T-helper 1 cell (primary cell): ENCODE data around the gene CD8B2.
A peak's percentile ranks its signal among the peaks of the same experiment; 100 is the strongest.
"Not testable (repeated sequence)": the region's sequence is repeated elsewhere in the genome, so short reads cannot be mapped to it uniquely, and the experiment has no call there.

Source experiments
- DNase-seq, 5 donors: peaks; one replicate each; pipeline ENCODE4 v3.0.0-alpha.2; 2012 to 2020

Gene CD8B2

DNA sequence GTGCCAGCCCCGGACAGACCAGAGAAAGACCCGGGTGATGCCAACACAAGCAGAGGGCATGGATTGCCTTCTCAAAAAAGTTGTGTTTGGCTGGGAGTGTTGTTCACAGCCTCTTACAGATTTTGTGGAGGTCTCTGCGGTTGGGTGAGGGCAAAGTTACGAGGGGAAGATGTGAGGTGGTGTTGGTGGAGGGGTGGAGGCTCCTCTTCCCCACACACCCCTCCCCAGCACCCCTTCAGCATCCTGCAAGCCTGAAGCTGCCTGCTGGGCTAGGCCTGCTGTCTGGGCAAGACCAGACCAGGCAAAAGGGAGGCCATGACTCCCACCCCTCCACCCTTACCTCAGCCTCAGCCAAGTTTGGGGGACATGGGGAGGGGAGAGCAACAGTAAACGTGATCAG, 26.2 kb downstream of the CD8B2 start:
- DNase-seq = not testable (repeated sequence)

DNA sequence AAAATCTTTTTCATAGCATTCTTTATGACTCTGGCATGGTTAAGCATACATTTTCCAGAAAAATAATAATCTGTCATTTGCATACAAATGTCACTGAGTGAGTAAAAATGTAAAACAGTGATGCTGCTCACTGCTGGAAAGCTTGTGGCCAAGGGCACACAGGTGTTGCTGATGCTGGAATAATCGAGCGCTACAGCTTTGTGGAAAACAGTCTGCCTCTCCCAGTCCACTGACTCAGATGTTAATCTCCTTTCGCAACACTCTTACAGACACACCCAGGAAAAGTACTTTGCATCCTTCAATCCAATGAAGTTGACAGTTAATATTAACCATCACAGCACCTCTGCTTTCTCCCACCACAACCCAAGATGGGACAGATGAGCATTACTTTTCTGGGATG, 27.7 kb downstream of the CD8B2 start:
- DNase-seq = not testable (repeated sequence)

DNA sequence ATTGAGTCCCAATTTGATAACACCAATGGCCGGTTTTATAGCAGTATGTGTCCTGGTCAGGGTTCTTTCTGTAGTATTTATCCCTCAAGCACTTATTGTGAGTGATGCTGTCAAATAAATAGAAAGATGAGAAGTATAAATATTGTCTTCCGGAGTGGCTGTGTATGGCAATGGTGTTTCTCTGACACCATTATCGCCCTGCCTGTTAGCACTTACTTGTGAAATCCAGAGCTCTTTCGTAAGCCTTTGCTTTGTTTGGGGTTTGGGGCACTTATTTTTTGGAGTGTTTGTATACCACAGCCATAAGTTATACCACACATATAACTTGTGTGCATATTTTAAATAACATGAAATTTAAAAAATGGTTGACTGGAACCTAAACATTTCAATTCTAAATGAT, 29.3 kb downstream of the CD8B2 start:
- DNase-seq = no peak

DNA sequence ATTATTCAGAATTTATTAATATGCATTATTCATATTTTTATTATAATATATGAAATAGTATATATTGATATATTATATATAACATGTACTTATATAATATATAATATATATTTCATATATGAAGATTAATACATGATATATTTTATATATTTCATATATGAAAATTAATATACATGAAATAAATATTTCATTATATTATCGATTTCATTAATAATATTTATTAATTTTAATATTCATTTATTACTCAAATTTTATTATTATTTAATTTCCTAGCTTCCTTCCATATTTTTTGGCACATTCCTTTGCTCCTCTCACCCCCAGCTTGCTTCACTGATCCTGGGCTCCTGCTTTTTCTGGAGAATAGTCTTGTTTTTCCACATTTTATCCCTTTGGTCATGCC, 29.7 kb downstream of the CD8B2 start:
- no peak for DNase-seq

DNA sequence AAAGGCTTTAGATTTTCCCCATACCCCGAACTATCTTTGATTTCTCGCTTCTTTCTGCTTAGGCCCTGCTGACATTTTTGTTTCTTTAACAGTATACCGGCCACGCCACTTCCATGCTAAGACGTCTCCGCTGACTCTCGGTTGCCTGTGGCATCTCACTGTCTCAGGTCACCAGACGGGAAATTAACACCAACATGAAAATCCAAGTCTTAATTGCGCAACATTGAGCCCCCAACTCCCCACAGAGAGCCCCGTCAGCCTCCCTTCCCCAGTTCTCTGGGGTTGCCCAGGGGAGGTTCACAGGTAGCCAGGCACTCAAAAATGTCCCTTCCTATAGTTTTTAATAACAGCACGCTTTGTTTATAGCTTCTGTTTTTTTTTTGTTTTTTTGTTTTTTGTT, 30.2 kb downstream of the CD8B2 start:
- DNase-seq = no peak

DNA sequence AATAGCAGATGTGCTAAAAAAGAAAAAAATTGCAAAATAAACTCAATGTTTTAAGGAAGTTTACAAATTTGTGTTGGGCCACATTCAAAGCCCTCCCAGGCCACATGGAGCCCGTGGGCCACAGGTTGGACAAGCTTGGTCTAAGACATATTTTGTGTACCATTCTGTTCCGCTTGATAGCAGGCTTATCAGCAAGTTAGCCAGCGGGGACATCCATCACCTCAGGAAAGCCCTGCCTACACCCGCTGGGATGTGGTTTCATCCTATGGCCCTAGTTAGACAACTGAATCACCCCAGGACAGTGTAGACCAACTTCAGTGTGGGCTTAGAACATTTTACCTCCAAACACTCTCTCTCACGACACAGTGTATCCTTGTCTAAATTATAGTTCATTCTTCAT, 32.6 kb downstream of the CD8B2 start:
- DNase-seq = no peak

DNA sequence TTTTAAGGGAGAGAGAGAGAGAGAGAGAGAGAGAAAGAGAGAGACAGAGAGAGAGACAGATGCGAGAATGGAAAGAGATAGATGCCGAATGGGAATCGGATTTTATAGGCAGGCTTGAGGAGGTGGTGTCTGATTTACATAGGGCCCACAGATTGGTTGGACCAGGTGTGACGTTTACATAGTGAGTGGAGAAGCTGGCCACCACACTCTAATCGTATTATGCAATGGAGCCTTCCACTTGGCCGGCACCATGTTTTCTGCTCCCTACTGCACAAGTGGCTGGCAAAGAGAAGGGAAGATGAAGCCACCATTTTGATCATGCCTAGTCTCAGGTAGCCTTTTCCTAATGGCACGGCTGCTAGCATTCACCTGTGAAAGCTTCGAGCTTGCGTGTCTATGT, 33.9 kb downstream of the CD8B2 start:
- no peak for DNase-seq

DNA sequence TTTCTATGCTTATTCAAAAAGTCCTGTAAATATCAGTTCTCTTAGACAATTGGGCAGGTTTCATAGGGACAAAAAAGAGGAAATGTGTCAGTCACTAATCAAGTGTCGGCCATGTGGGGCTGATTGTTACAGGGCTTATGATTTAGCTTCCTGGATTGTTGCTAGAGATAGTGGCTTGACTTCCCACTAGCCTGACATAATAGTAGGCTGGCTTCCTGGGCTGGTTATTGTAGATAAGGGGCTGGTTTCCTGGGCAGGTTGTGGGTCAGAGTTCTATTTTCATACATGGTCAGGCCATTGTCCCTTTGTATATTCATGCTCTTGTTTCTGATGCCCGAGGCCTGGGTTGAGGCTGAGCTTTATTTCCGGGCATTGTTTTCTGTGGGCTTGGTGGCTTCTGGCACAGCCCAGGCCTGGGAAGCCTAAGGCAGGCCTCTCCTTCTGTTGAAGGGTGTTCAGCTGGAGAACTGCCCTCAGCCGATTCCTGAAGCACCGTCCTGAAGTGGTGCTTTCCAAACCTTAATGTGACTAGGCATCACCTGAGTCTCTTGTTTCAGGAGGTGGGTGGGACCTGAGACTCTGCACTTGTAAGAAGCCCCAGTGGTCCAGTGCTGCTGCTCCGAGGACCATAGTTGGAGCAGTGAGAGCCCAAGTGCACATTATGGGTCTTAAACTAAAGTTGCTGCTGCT, 37.0 kb downstream of the CD8B2 start:
- DNase-seq = no peak

DNA sequence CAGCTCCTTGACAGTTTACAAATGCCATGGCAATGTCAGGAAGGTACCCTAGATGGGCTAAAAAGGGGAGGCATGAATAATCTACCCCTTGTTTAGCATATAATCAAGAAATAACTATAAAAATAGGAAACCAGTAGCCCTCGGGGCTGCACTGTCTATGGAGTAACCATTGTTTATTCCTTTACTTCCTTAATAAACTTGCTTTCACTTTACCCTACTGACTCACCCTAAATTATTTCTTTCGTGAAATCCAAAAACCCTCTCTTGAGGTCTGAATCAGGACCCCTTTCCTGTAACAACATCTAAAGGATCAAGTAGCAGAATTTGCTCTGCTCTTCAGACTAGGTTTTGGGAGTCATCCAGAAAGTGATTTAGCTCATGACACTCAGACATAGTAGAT, 43.7 kb downstream of the CD8B2 start:
- DNase-seq = no peak

DNA sequence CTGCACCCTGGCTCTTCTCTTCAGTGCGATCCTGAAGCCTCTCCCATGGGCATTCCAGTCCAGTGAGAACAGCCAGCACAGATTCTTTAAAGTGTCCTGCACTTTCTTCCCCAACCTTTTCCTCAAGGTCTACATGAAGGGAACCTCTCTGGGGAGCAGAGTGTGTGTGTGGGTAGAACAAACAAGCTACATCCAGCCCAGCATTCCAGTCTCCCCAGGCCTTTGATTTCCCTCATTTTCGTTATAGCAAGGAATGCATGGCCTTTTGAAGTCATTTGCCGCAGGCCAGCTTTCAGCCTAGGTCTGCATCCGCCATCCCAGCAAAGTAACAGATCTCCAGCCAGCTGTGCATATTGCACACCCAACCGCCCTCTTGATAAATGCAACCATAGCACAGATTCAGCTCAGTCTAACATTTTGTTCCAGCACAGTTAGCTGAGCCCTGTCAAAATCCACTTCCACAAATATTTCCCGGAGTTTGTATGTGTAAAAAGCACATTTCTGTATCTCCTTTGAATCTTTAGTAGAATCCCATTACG, 44.6 kb downstream of the CD8B2 start:
- DNase-seq = no peak

DNA sequence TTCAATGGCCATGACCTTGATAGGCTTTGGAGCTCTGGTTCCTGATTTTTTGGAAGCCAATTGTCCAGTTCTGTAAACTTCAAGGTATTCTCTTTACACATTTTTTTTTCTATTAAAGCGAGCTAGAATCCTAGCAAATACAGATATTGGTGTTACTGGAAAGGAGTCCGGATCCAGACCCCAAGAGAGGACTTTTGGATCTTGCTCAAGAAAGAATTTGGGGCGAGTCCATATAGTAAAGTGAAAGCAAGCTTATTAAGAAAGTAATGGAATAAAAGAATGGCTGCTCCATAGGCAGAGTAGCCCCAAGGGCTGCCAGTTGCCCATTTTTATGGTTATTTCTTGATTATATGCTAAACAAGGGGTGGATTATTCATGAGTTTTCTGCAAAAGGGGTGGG, 45.1 kb downstream of the CD8B2 start:
- no peak for DNase-seq

DNA sequence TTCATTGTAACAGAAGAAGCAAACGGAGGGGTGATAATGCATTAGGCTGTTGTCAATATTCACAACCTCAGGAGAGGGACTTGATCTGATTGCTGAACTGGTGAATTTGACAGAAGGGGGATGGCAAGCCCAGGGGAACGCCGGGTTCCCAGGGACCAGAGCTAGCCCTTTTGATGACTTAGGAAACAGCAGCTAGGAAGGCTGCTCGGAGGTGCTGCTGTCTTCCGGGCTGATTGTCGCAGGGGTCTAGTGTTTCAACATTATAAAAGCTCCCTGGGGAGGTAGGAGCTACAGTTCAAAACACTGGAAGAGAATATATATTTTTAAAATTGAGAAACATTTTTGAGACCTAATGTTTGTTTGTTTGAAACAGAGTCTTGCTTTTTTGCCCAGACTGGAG, 47.3 kb downstream of the CD8B2 start:
- DNase-seq = no peak

DNA sequence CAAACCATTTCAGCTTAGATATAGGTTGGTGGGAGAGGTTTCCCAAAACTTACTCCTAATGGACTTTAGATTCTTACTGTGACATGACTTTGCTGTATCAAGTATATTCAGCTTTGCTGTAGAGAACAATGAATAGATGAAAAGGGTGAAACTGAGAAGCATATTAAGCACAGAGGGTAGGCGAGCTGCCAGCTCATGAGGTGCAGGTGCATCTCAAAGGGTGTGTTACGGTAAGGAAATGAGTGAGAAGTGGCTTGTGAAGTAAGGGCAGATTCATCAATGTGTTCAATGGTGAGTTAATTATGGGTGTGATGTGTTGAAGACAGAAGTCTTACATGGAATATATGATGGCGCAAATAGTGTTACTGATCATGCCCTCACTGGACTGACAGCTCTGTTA, 49.3 kb downstream of the CD8B2 start:
- DNase-seq = no peak

DNA sequence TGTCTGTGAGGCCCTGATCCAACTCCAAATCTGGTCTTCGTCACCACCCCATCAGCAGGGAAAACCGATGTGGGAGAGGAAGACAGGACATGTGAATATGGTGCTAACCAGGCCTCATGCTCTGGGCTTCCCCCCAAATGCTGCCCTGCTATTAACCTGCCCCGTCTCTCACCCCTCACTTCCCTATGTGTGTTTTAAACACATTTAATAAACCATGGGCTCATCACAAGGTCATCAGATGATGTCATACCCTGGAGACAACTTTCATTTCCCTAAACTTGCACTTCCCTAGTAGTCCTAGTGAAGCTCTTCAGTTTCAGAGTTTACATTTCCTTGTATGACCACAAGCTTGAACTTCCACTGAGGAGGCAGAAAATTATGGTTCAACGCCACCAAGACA, 49.9 kb downstream of the CD8B2 start:
- DNase-seq = no peak

DNA sequence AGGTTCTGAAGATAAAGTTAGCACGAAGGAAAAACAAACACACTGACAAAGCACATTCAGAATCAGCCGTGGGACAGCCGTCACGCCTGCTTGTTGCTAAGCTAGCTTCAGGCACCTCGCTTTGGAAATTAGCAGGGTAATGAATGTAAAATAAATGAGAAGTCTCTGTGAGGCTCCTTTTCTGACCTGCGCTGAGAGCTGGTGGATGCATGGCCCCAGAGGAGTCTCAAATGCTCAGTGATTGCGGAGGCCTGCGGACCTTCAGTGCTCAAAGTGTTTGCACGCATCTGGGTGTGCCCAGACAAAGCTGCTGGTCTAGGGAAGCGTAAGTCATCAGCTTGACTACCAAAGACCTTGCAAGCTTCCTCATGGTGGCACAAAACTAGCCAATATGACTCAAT, 50.6 kb downstream of the CD8B2 start:
- DNase-seq = no peak

DNA sequence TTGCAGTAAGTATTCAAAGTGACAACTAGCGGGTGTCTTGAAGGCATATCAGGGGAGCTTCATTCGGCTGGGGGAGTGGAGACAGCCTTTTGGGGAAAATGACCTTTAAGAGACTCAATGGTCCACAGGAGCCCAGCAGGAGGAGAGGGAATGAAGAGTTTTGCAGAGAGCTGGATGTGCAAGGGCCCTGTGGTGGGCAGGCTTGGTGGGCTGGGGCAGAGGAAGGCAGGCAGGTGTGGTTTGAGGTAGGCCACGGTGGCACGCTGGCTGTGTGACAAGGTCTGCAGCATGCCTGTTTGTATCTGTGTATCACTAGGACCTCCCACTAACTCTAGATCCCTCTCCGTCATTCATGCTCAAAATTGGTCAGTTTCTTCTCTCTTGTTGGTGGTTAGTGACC, 53.7 kb downstream of the CD8B2 start:
- DNase-seq = no peak

DNA sequence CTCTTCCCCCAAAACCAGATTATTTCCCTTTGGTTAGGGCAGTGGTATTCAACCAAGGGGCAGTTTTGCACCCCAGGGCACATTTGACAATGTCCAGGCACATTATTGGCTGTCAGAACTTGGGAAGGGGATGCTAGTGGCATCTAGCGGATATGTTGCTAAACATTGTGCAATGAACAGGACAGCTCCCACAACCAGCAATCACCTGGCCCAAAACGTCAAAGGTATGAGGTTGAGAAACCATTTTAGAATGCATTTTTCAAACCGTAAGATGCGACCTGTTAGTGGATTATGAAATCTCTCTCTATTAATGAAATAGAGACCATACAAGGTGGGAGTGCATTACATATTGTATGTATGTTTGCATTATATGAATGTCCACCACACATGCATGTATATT, 54.2 kb downstream of the CD8B2 start:
- DNase-seq = no peak

DNA sequence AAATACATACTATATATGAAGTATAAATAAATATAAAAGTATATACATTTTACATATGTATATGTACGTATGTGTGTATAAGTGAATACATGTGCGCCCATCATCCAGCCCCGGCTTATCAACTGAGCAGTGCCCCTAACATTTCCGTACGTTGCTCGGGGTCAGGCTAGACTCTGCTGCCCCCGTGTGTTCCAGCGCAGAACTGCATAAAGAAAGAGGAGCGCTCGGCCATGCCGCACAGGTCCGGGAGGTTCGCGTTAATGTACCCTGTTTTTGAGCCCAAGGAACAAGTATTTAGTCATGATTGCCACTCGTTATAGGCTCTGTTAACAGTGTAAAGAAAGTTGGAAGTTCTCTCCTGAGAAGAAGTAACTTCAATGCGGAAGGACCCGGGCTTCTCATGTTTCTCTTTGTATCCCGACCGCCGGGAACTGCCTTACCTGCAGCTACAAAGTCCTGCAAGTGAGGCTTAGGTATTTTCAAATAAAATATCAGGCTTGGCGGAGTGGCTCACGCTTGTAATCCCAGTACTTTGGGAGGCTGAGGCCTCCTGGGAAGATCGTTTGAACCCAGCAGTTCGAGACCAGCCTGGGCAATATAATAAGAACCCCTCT, 55.7 kb downstream of the CD8B2 start:
- DNase-seq = peak; percentile 25 to 67 (median 48)

DNA sequence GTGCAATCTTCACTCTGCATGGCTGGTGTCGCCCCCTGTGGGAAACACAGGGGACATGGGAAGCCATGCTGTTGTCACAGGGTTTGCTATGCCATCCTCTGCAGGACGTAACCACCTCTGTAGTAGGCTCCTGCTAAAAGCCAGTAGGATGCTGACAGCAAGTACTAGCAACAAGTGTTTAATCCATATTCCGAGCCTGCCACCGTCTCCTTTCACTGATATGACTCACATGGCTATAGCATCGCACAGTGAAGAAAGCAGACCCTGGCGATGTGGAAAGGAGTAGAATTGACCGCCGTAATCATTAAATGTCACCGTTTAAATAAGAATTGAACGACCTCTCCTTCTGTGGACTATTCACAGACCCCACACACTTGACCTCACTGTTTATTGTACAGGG, 57.8 kb downstream of the CD8B2 start:
- no peak for DNase-seq

DNA sequence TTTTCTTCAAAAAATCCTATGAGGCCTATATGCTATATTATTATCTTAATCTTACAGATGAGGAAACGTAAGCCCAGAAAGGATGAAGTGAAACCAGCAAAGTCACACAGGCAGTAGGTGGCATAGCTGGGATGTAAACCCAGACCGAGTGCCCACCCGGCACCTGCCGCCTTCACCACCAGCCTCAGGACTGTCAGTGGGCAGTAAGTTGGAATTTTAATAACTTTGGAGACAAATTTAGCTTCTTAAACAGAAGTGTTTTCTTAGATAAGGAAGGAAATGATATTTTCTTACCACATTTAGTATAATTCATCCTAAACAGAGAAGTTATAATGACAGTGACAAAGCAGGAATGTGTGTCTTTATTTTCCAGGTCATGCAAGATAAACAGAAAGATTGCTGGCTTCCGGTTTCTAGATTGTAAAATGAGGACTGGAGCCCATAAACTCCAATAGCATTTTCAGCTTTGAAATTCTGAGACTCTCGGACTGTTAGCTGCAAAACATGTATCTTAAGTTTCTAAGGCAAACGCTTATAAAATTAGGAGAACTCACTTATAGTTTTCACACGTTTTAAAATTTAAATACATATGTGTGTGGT, 59.3 kb downstream of the CD8B2 start:
- DNase-seq = no peak

DNA sequence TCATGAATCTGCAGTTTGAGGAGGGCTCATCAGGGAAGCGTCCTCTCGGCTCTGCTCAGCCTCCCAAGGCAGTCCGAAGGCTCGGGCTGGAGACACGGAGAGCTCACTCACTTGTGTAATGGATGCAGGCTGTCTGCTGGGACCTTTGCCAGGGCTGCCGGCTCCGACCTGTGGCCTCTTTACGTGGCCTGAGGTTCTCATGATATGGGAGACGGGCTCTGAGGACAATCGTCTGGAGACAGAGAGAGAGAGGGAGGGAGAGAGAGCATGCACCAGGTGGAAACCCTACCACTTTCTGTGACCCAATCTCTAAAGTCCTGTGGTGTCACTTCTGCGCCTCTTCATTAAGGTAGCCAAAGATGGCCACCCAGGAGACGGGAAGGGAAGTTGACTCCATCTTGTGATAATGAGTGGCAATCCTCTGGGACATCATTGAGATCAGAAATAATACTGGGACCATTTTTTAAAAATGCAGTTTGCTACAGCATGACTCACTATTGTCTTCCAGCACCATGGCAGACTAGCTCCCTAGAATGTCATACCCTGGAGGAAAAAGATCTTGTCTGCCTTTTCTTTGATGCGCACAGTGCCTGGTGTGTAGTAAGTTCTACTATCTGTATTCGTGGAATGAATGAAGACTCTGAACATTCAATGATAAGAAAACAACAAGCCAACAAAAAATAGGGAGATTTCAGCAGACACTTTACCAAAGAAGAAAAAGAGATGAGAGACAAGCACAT, 60.2 kb downstream of the CD8B2 start:
- no peak for DNase-seq

DNA sequence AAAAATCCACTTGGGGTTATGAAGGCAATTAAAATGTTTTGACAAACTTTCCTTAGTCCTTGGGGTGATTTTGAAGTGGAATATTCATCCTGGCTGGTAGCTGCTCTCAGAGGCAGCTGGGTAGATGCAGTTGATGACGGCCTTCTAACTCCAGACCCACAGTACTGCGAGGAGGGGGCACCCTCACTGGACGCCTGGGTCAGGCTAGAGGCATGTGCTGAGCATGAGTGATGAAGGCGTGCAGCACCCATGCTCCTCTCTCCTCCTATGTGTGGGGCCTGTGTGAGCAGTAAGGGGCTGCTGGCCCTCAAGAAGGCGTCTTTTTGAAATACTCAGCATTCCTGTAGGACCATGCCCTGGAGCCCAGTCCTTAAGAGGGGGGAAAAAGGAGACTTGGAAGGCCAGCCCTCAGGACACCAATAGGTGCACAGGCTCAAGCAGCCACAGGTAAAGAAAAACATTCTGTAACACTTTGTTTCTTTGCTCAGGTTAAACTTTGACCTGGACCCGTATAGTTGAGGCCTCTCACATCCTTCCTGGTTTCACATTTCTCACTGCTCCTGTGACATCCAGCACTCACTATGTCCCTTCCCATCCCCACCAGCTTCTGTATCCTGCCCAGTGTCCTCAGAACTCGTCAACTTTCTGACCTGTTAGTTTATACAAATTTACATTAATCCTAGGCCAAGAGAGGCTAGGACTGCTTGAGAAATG, 64.4 kb downstream of the CD8B2 start:
- DNase-seq = no peak

DNA sequence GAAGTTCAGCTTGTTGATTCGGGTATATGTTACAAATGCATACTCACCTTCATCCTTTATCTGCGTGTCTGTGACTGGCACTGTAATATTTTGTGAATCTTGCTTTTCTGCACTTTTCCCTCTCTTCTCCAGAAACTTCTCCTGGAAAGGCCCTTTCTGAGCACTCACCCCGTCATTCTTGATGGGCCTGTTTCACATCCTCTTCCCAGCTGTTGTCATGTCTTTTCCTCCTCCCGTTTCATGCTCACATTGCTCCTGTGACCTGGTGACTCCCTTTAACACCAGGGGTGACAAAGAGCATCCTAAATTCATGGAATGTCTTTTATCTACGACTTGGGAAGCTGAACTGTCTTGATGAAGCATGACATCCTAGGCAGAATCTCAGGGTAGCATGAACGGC, 65.8 kb downstream of the CD8B2 start:
- no peak for DNase-seq
